Sigmoid colon (tissue), 4 donors: Measurements from ENCODE around the gene BMPER.

Source experiments
- POLR2A ChIP-seq, 2 donors: fragments of 450-650 bp; IDR thresholded peaks; one replicate each; pipeline ENCODE4 v1.6.1; 2016; ENCODE audit warnings: antibody characterized with exemption in 2 of 2, mild to moderate bottlenecking in 2 of 2, moderate library complexity in 2 of 2
- POLR2AphosphoS5 ChIP-seq, 4 donors: sonication (generic); formaldehyde crosslinking; IDR thresholded peaks; one replicate each; pipeline ENCODE4 v1.6.1; 2017; ENCODE audit warnings: antibody characterized with exemption in 4 of 4
- TF ChIP-seq, protein P1 (sequence below), 4 experiments: fragments of 450-650 bp in 3 of 4; fragments of 200-600 bp in 1 of 4; IDR thresholded peaks; one replicate each; pipeline ENCODE4 v1.5.1; 2016 to 2019; ENCODE audit warnings: antibody characterized with exemption in 4 of 4, mild to moderate bottlenecking in 3 of 4, moderate library complexity in 2 of 4

DNA sequence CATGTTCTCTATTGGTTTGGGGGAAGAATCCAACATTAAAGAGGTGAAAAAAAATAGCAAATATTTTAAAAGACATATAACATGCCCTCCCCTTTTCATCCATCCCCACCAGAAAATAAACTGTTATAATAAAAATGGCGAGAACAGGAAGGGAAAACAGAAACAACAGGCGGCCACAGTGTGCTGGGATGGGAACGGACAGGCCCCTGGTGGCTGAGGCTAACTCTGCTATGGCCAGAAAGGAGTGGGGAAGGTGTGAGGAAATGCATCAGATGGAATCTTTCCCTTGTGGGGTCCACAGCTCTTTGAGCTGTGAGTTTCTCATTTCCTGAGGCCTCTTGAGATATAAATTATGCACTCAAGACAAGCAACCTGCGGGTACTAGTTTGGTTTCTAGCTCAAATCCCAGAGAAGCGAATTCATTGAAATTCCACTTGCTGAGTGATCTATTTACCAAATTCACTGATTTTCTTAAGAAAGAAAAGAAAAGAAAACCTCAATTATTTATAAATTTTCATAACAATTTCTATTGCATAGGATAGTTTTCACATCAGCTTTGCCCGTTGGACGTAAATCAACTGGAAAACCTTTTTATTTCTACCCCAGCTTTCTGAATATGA is 139.5 kb downstream of the BMPER start:
- TF ChIP-seq, protein P1, sequence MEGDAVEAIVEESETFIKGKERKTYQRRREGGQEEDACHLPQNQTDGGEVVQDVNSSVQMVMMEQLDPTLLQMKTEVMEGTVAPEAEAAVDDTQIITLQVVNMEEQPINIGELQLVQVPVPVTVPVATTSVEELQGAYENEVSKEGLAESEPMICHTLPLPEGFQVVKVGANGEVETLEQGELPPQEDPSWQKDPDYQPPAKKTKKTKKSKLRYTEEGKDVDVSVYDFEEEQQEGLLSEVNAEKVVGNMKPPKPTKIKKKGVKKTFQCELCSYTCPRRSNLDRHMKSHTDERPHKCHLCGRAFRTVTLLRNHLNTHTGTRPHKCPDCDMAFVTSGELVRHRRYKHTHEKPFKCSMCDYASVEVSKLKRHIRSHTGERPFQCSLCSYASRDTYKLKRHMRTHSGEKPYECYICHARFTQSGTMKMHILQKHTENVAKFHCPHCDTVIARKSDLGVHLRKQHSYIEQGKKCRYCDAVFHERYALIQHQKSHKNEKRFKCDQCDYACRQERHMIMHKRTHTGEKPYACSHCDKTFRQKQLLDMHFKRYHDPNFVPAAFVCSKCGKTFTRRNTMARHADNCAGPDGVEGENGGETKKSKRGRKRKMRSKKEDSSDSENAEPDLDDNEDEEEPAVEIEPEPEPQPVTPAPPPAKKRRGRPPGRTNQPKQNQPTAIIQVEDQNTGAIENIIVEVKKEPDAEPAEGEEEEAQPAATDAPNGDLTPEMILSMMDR (IDR thresholded peaks at IDR 0.05): no peak
- TF ChIP-seq POLR2AphosphoS5 (IDR thresholded peaks at IDR 0.05) (no peak), POLR2A (IDR thresholded peaks at IDR 0.05) (no peak)
